A549 (cell line): ENCODE results near the gene SINHCAF. TPM values are rescaled to one million over a fixed set of nuclear protein-coding genes. Genes with fewer than 3 reads are reported as not detected.

Experiments
- ATAC-seq, 2 experiments: fragments of 200-7000 bp in 1 of 2; fragments of >200 bp in 1 of 2; cut with Nextera tagmentation in 1 of 2; cut with Tn5 transposase in 1 of 2; 3 replicates each; pipeline versions ENCODE4 v1.8.0 to v1.9.1; 2018 to 2020; ENCODE audit warnings: mild to moderate bottlenecking in 1 of 2, moderate library complexity in 1 of 2
- CTCF ChIA-PET: fragments of 300-600 bp; sonication (Branson Sonifier 250); formaldehyde crosslinking; extraction: SDS; loops from one replicate; lab custom pipeline; 2021; ENCODE audit warnings: antibody characterized with exemption, inconsistent platforms; lab: Yijun Ruan, JAX
- POLR2A ChIA-PET: fragments of 350-600 bp; formaldehyde crosslinking; extraction: SDS; loops from one replicate; lab custom pipeline; 2021; ENCODE audit warnings: antibody characterized with exemption, inconsistent platforms; lab: Yijun Ruan, JAX
- DNase-seq, 2 experiments: peaks; one replicate each; pipeline versions ENCODE4 v3.0.0 to v3.0.0-alpha.2; 2011 to 2016; ENCODE audit warnings: low read depth in 1 of 2, low spot score in 1 of 2
- FAIRE-seq: peaks from 2 replicates; lab custom pipeline; 2011; peaks lifted over from hg19 to GRCh38; lab: Jason Lieb, UNC
- H3K27ac ChIP-seq, 2 experiments: fragments of >200 bp; sonication (Bioruptor Twin); formaldehyde crosslinking; 3 replicates each; pipeline ENCODE4 v1.5.1; 2016 to 2017
- H3K4me1 ChIP-seq: fragments of >200 bp; sonication (Bioruptor Twin); formaldehyde crosslinking; 3 replicates; pipeline ENCODE4 v1.6.1; 2016
- H3K4me2 ChIP-seq: fragments of >200 bp; sonication (Bioruptor Twin); formaldehyde crosslinking; 3 replicates; pipeline ENCODE4 v1.6.1; 2016
- H3K4me3 ChIP-seq: fragments of >200 bp; sonication (Bioruptor Twin); formaldehyde crosslinking; 3 replicates; pipeline ENCODE4 v1.5.1; 2016
- H3K9me3 ChIP-seq: fragments of >200 bp; sonication (Bioruptor Twin); formaldehyde crosslinking; 3 replicates; pipeline ENCODE4 v1.6.1; 2016
- BHLHE40 ChIP-seq: IDR thresholded peaks from 2 replicates; pipeline ENCODE4 v1.6.1; 2012; ENCODE audit warnings: low read depth, low read length, inconsistent platforms
- E2F6 ChIP-seq: IDR thresholded peaks from 2 replicates; pipeline ENCODE4 v1.6.1; 2012; ENCODE audit warnings: low read depth, borderline replicate concordance
- HEYL ChIP-seq: fragments of 250-450 bp; sonication (Bioruptor Pico); IDR thresholded peaks from 2 replicates; pipeline ENCODE4 v1.8.0; 2021; ENCODE audit warnings: mild to moderate bottlenecking, moderate library complexity
- HOXA7 ChIP-seq: fragments of 250-450 bp; sonication (Bioruptor Pico); IDR thresholded peaks from 2 replicates; pipeline ENCODE4 v1.5.0; 2020; ENCODE audit warnings: mild to moderate bottlenecking, moderate library complexity
- JUN ChIP-seq, 2 experiments: fragments of >200 bp; sonication (Bioruptor Twin); formaldehyde crosslinking; IDR thresholded peaks; 2 replicates in 1 of 2; 3 replicates in 1 of 2; pipeline ENCODE4 v1.6.1; 2016 to 2017
- JUNB ChIP-seq: fragments of >200 bp; sonication (Bioruptor Twin); formaldehyde crosslinking; IDR thresholded peaks from 2 replicates; pipeline ENCODE4 v1.6.1; 2016
- MAX ChIP-seq: IDR thresholded peaks from 2 replicates; pipeline ENCODE4 v1.6.1; 2012
- MYC ChIP-seq: IDR thresholded peaks from 2 replicates; pipeline ENCODE4 v1.6.1; 2012; ENCODE audit warnings: mild to moderate bottlenecking, inconsistent platforms, low read length, improper control_type of control experiment, borderline replicate concordance
- PBX3 ChIP-seq: IDR thresholded peaks from 2 replicates; pipeline ENCODE4 v1.6.1; 2012
- PHF8 ChIP-seq: fragments of 200-600 bp; sonication (generic); IDR thresholded peaks from 2 replicates; pipeline ENCODE4 v1.6.1; 2016; ENCODE audit warnings: low read depth, mild to moderate bottlenecking, antibody characterized with exemption, moderate library complexity, borderline replicate concordance
- POLR2A ChIP-seq: IDR thresholded peaks from 2 replicates; pipeline ENCODE4 v1.6.1; 2012; ENCODE audit warnings: mild to moderate bottlenecking, low read length
- TFCP2L1 ChIP-seq: fragments of 250-450 bp; sonication (Bioruptor Pico); IDR thresholded peaks from 2 replicates; pipeline ENCODE4 v1.5.0; 2021; ENCODE audit warnings: mild to moderate bottlenecking
- ZFP36 ChIP-seq: fragments of 450-650 bp; IDR thresholded peaks from 2 replicates; pipeline ENCODE4 v1.6.1; 2014; ENCODE audit warnings: borderline replicate concordance; ENCODE audit not compliant: partially characterized antibody
- WGBS: methylation state at CpG from one replicate; pipeline ENCODE4 v1.1.6; 2017; ENCODE audit errors: missing lambda C conversion rate; 5-methylcytosine and 5-hydroxymethylcytosine counted together
- polyA plus RNA-seq, 4 experiments: library from polyadenylated mRNA; depleted of rRNA in 3 of 4; stranded (reverse); fragments of >200 nt; fragmentation: RNase III in 1 of 4; extraction: RNeasy Plus Mini Kit Qiagen cat#74134 plus additional on column Dnase treatment in 1 of 4; gene quantifications; 2 replicates in 3 of 4; 3 replicates in 1 of 4; pipeline ENCODE4 v1.2.3, GENCODE V29; 2011 to 2017
- TF ChIP-seq, protein P1 (sequence below): fragments of 250-450 bp; sonication (Bioruptor Pico); IDR thresholded peaks from 2 replicates; pipeline ENCODE4 v1.5.0; 2021; ENCODE audit warnings: mild to moderate bottlenecking, moderate library complexity, borderline replicate concordance

The SINHCAF gene
- polyA plus RNA-seq, 2 of the 4 experiments (the other 2 are of a cell fraction): 38.8 to 106 TPM

GRCh38 chr12:31324116-31324844 lies 1.7 kb downstream of the SINHCAF start:
- ChIA-PET CTCF (interaction anchor here (0.7 to 1.4 kb wide), 2 partner anchors 42 to 67 kb away, joined by 3 read pairs; no protein-coding TSS in a partner anchor), POLR2A (no interaction called here)
- Histone ChIP-seq H3K4me3 (peak overlapping the region; percentile 86), H3K9me3 (no peaks in the 10 kb centered on the region), H3K4me2 (peak overlapping the region; percentile 86), H3K4me1 (peaks cover 44% of the 10 kb centered on the region), H3K27ac (peak overlapping the region; percentile 88 to 97)
- TF ChIP-seq E2F6 (peak; percentile 47; the same call in 1 of the 2 replicates), BHLHE40 (no peak), MAX (peak; percentile 70; the same call in 1 of the 2 replicates), MYC (peak; percentile 91), PBX3 (no peak), HEYL (CRISPR knock-in tag) (no peak), JUN (IDR thresholded peaks at IDR 0.05) (peak in 1 of 2 experiments; percentile 72; a peak in 2 of 5 replicates), ZFP36 (no peak), JUNB (no peak), TFCP2L1 (0 out of 2 replicates have a peak, but pooled peaks have one; percentile 22), POLR2A (peak; percentile 25; the same call in 1 of the 2 replicates), PHF8 (peak; percentile 58)
- DNase-seq (peak; percentile 72 to 85), ATAC-seq (peak; percentile 69 to 73), FAIRE-seq (no peak)
- WGBS: 2% methylated on average over 51 of the region's 81 CpGs

DNA sequence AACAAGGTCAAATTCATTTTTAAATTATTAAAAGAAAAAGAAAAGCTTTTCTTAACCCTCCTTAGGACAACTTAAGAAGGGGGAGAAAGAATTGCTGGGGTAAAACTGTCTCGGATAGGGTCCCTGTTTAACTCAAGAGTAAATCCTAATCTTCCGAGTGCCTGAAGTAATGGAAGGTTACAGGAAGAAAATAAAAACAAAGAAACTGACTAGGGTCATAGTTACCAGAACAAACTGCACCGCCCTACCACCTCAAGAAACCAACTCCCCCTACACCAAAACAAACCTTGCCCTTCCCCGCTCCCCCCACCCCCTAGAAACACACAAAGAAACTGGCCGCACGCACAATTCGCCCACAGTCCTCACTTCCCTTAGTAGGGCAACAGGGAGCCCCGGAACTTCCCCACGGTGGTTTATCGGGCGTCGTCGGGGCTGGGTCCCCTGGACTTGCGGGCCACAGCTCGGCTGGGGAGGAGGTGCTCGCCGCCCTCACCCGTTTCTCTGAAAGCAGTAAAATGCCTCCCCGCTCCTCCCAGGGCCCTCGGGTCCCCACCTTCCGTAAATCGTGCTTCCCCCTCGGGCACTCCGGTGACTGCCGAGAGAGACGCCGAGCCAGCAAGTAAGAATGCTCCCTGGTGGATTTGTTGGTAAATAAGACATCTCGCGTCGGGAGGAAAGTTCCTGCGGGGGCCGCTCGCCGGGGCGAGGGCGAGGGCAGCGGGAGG lies 2.4 kb downstream of the SINHCAF start:
- no peaks in the 10 kb centered on the region for H3K9me3 ChIP-seq
- DNase-seq (peak; percentile 30 to 41), ATAC-seq (peak; percentile 0 to 27), FAIRE-seq (no peak)
- POLR2A ChIA-PET: no interaction called here
- TF ChIP-seq, protein P1, sequence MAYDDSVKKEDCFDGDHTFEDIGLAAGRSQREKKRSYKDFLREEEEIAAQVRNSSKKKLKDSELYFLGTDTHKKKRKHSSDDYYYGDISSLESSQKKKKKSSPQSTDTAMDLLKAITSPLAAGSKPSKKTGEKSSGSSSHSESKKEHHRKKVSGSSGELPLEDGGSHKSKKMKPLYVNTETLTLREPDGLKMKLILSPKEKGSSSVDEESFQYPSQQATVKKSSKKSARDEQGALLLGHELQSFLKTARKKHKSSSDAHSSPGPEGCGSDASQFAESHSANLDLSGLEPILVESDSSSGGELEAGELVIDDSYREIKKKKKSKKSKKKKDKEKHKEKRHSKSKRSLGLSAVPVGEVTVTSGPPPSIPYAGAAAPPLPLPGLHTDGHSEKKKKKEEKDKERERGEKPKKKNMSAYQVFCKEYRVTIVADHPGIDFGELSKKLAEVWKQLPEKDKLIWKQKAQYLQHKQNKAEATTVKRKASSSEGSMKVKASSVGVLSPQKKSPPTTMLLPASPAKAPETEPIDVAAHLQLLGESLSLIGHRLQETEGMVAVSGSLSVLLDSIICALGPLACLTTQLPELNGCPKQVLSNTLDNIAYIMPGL (CRISPR knock-in tag): 0 out of 2 replicates have a peak, but pooled peaks have one; percentile 41
- TF ChIP-seq HOXA7 (no peak), PHF8 (peak; percentile 2)
- H3K27ac ChIP-seq: peak overlapping the region; percentile 88 to 97
- H3K4me1 ChIP-seq: peaks cover 51% of the 10 kb centered on the region
- peak overlapping the region; percentile 86 for H3K4me2 ChIP-seq
- CTCF ChIA-PET: interaction anchor here (0.6 to 3.1 kb wide), 6 partner anchors 25 to 68 kb away, joined by 3 to 12 read pairs (median 3); no protein-coding TSS in a partner anchor
- H3K4me3 ChIP-seq: peak overlapping the region; percentile 86
- 2% methylated on average over 37 of the region's 37 CpGs for WGBS

- DNase-seq: peak; percentile 24 to 43
- no peak for TF ChIP-seq PHF8
- POLR2A ChIA-PET: interaction anchor here (0.6 kb wide), 1 partner anchor 51 kb away, joined by 3 read pairs; no protein-coding TSS in a partner anchor
- H3K27ac ChIP-seq: peak overlapping the region; percentile 88 to 97
- no peaks in the 10 kb centered on the region for H3K9me3 ChIP-seq
- FAIRE-seq: no peak
- no peak for ATAC-seq
- peaks cover 58% of the 10 kb centered on the region for H3K4me1 ChIP-seq
- CTCF ChIA-PET: interaction anchor here (0.6 to 3.1 kb wide), 5 partner anchors 24 to 51 kb away, joined by 3 to 12 read pairs (median 3); no protein-coding TSS in a partner anchor
- peak overlapping the region; percentile 86 for H3K4me3 ChIP-seq
- 18% methylated on average over 5 of the region's 5 CpGs for whole genome bisulfite sequencing
- H3K4me2 ChIP-seq: peak overlapping the region; percentile 86
Observed at GRCh38 chr12:31322801-31323207, 3.1 kb downstream of the SINHCAF start.
